DND-41 (cell line): Measurements from ENCODE around the gene KAZN.

Experiments
- ATAC-seq: fragments of 200-7000 bp; cut with Tn5 transposase; 3 replicates; pipeline ENCODE4 v1.9.1; 2021; ENCODE audit warnings: low read depth; ENCODE audit not compliant: insufficient read depth
- DNase-seq: peaks from one replicate; pipeline ENCODE4 v3.0.0-alpha.2; 2020
- H2AFZ ChIP-seq: 2 replicates; pipeline ENCODE4 v1.6.0; 2012; ENCODE audit warnings: low read depth, low read length
- H3K27ac ChIP-seq: 2 replicates; pipeline ENCODE4 v1.5.1; 2012; ENCODE audit warnings: low read length, inconsistent platforms
- H3K27me3 ChIP-seq: fragments of 200-600 bp; sonication (generic); 2 replicates; pipeline ENCODE4 v1.6.0; 2012; ENCODE audit warnings: low read length, mild to moderate bottlenecking, inconsistent platforms; ENCODE audit not compliant: insufficient read depth, poor library complexity
- H3K36me3 ChIP-seq: 2 replicates; pipeline ENCODE4 v1.5.1; 2012; ENCODE audit warnings: low read length, inconsistent platforms; ENCODE audit not compliant: insufficient read depth
- H3K4me1 ChIP-seq: 2 replicates; pipeline ENCODE4 v1.5.1; 2012; ENCODE audit warnings: mild to moderate bottlenecking, low read length; ENCODE audit not compliant: insufficient read depth
- H3K4me2 ChIP-seq: 2 replicates; pipeline ENCODE4 v1.6.0; 2012; ENCODE audit warnings: mild to moderate bottlenecking, moderate library complexity, low read length, inconsistent platforms; ENCODE audit not compliant: insufficient read depth
- H3K4me3 ChIP-seq, 2 experiments: fragments of 200-600 bp in 1 of 2; shearing (Covaris generic) in 1 of 2; 2 replicates each; pipeline ENCODE4 v1.5.1; 2012 to 2016; ENCODE audit warnings: inconsistent platforms in 2 of 2, low read length in 2 of 2, mild to moderate bottlenecking in 2 of 2, low read depth in 1 of 2, moderate library complexity in 1 of 2
- H3K79me2 ChIP-seq: 2 replicates; pipeline ENCODE4 v1.6.0; 2012; ENCODE audit warnings: low read length, inconsistent platforms; ENCODE audit not compliant: insufficient read depth
- H3K9ac ChIP-seq: 2 replicates; pipeline ENCODE4 v1.6.0; 2012; ENCODE audit warnings: low read depth, mild to moderate bottlenecking, inconsistent platforms, low read length, moderate library complexity
- H3K9me3 ChIP-seq: 2 replicates; pipeline ENCODE4 v1.5.1; 2012; ENCODE audit warnings: low read length, moderate library complexity, mild to moderate bottlenecking, inconsistent platforms; ENCODE audit not compliant: insufficient read depth, severe bottlenecking
- H4K20me1 ChIP-seq: 2 replicates; pipeline ENCODE4 v1.6.0; 2012; ENCODE audit warnings: low read length; ENCODE audit not compliant: insufficient read depth
- CTCF ChIP-seq: IDR thresholded peaks from 2 replicates; pipeline ENCODE4 v1.5.1; 2012; ENCODE audit warnings: borderline replicate concordance, low read length, moderate library complexity, mild to moderate bottlenecking; ENCODE audit not compliant: poor library complexity, severe bottlenecking; ENCODE audit errors: extremely low read depth
- EZH2 ChIP-seq: IDR thresholded peaks from 3 replicates; pipeline ENCODE4 v1.6.1; 2012; ENCODE audit warnings: borderline replicate concordance, low read depth, mild to moderate bottlenecking, moderate library complexity, low read length, inconsistent platforms; ENCODE audit not compliant: severe bottlenecking

Gene KAZN

GRCh38 chr1:14774988-14775387 is 176.5 kb downstream of the KAZN start:
- Histone ChIP-seq H3K4me1 (peaks cover 38% of the 10 kb centered on the region), H3K4me2 (no peak overlapping the region)

DNA sequence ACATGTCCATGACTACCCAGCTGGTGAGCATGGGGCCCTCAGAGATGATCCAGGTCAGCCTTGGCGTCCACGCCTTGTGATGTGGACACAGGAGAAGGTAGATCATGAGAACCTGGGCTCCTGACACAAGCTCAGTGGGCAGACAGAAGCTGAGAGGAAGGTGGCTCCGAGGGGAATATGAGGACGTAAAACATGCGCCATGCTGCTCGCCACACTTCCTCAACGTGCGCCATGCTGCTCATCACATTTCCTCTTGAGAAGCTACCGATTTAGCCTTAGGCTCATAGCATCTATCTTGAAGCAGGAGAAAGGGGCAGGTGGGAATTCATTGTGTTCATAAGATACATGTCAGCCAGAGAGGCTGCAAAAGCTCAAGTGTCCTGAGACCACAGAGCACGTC is 176.9 kb downstream of the KAZN start:
- H3K79me2 ChIP-seq, result no peaks in the 10 kb centered on the region; the same call in 1 of the 2 replicates
- H3K4me1 ChIP-seq, result peaks cover 38% of the 10 kb centered on the region
- H3K4me3 ChIP-seq, result no peak overlapping the region
- no peaks in the 10 kb centered on the region for H3K9me3 ChIP-seq
- no peaks in the 10 kb centered on the region for H4K20me1 ChIP-seq
- no peak for ATAC-seq
- no peak for DNase-seq
- H3K9ac ChIP-seq, result no peak overlapping the region
- H3K27me3 ChIP-seq, result no peaks in the 10 kb centered on the region
- H3K4me2 ChIP-seq, result no peak overlapping the region
- H3K36me3 ChIP-seq, result no peaks in the 10 kb centered on the region
- H3K27ac ChIP-seq, result peak overlapping the region; percentile 14; the same call in 1 of the 2 replicates
- no peak overlapping the region for H2AFZ ChIP-seq
- TF ChIP-seq EZH2 (no peak), CTCF (no peak)

More at GRCh38 chr1:14774988-14775387, 176.5 kb downstream of the KAZN start:
- no peaks in the 10 kb centered on the region for H3K36me3 ChIP-seq
- H3K27me3 ChIP-seq, result no peaks in the 10 kb centered on the region
- H3K9ac ChIP-seq, result no peak overlapping the region
- H2AFZ ChIP-seq, result no peak overlapping the region
- TF ChIP-seq CTCF (no peak), EZH2 (no peak)
- ATAC-seq (no peak), DNase-seq (no peak)
- H4K20me1 ChIP-seq, result no peaks in the 10 kb centered on the region
- H3K9me3 ChIP-seq, result no peaks in the 10 kb centered on the region
- no peaks in the 10 kb centered on the region; the same call in 1 of the 2 replicates for H3K79me2 ChIP-seq
- H3K4me3 ChIP-seq, result no peak overlapping the region
- H3K27ac ChIP-seq, result no peak overlapping the region

GRCh38 chr1:14777516-14778506 is 179.3 kb downstream of the KAZN start:
- Histone ChIP-seq H3K36me3 (no peaks in the 10 kb centered on the region), H4K20me1 (no peaks in the 10 kb centered on the region), H3K9ac (peak overlapping the region; percentile 55), H3K79me2 (no peaks in the 10 kb centered on the region; the same call in 1 of the 2 replicates), H3K4me2 (peak overlapping the region; percentile 59), H2AFZ (peak overlapping the region; percentile 66), H3K4me3 (peak overlapping the region in 1 of 2 experiments; percentile 40; a peak in 2 of 4 replicates), H3K4me1 (peaks cover 38% of the 10 kb centered on the region), H3K9me3 (no peaks in the 10 kb centered on the region), H3K27ac (peak overlapping the region; percentile 98), H3K27me3 (no peaks in the 10 kb centered on the region)
- no peak for TF ChIP-seq CTCF
- TF ChIP-seq EZH2, result no peak
- peak; percentile 75 for ATAC-seq
- DNase-seq, result peak; percentile 79
